Right cardiac atrium (tissue), 5 donors: ENCODE data around the gene CCR2. TPM values are rescaled to one million over a fixed set of nuclear protein-coding genes. Genes with fewer than 3 reads are reported as not detected.
A peak's percentile ranks its signal among the peaks of the same experiment; 100 is the strongest.

Experiments
- ATAC-seq, 2 donors: fragments of 200-7000 bp; cut with Tn5 transposase; one replicate each; pipeline versions ENCODE4 v1.8.0 to v1.9.1; 2020; ENCODE audit warnings: moderate library complexity in 2 of 2, mild to moderate bottlenecking in 1 of 2
- DNase-seq, 3 donors: peaks; one replicate each; pipeline ENCODE4 v3.0.0-alpha.2; 2020
- H3K27ac ChIP-seq: one replicate; pipeline ENCODE4 v1.5.1; 2013; ENCODE audit warnings: mild to moderate bottlenecking, low read length, control low read depth, moderate library complexity
- H3K27me3 ChIP-seq: one replicate; pipeline ENCODE4 v1.6.1; 2013; ENCODE audit not compliant: control insufficient read depth, insufficient read depth
- H3K4me1 ChIP-seq: one replicate; pipeline ENCODE4 v1.6.1; 2013; ENCODE audit warnings: low read length; ENCODE audit not compliant: control insufficient read depth, insufficient read depth
- H3K4me3 ChIP-seq: one replicate; pipeline ENCODE4 v1.5.1; 2013; ENCODE audit warnings: low read length, control low read depth
- H3K9me3 ChIP-seq: one replicate; pipeline ENCODE4 v1.6.1; 2013; ENCODE audit warnings: low read length; ENCODE audit not compliant: control insufficient read depth
- WGBS: extraction: QIAGEN DNeasy Blood & Tissue Kit; methylation state at CpG from one replicate; pipeline ENCODE4 v1.1.7; 2013; 5-methylcytosine and 5-hydroxymethylcytosine counted together
- intact Hi-C, 4 donors: fragments of 100-400 bp; cut with DNase I; formaldehyde crosslinking; loops; one replicate each; pipeline versions ENCODE4 v1.11.0 to v1.14.0; 2022 to 2023
- polyA plus RNA-seq: library from polyadenylated mRNA; stranded (reverse); fragments of 200-250 nt; gene quantifications from one replicate; pipeline ENCODE4 v1.2.3, GENCODE V29; 2013
- total RNA-seq, 4 donors: library from RNA; stranded (reverse); fragmentation: NEBNext Ultra II Directional; extraction: Animal tissue kit (Norgen Biotek cat#: 25700); gene quantifications; one replicate each; pipeline ENCODE4 v1.2.1, GENCODE V29; 2021
- donor health status: healthy with polysubstance abuse.
- donor health status: DM: no; HTN: yes; CAD: no.
- donor health status: DM: no; HTN: no; CAD: no.
- donor health status: DM: no; HTN: yes; CAD: no; lungs with severe emphysema.
- donor health status: DM: yes; HTN: yes; CAD: no.

CCR2 gene
- total and polyA plus RNA-seq, 5 donors: 0.42 to 2.5 (median 1.2) TPM

- Histone ChIP-seq H3K4me1 (no peaks in the 10 kb centered on the region), H3K27ac (no peak overlapping the region)
Observed at GRCh38 chr3:46354984-46355383, 1.1 kb downstream of the CCR2 start.

GRCh38 chr3:46356276-46356675 lies 2.4 kb downstream of the CCR2 start:
- Histone ChIP-seq H3K4me3 (no peak overlapping the region), H3K27me3 (no peaks in the 10 kb centered on the region), H3K9me3 (no peaks in the 10 kb centered on the region), H3K27ac (no peak overlapping the region), H3K4me1 (no peaks in the 10 kb centered on the region)
- no peak for ATAC-seq
- 53% methylated on average over 3 of the region's 3 CpGs for WGBS
- no peak for DNase-seq
- intact Hi-C loops: no loop called here

More at GRCh38 chr3:46354984-46355383, 1.1 kb downstream of the CCR2 start:
- DNase-seq: no peak
- intact Hi-C loops: no loop called here
- Histone ChIP-seq H3K27me3 (peaks cover 4% of the 10 kb centered on the region), H3K4me3 (no peak overlapping the region), H3K9me3 (no peaks in the 10 kb centered on the region)
- ATAC-seq: no peak

- Histone ChIP-seq H3K27ac (no peak overlapping the region), H3K4me1 (no peaks in the 10 kb centered on the region), H3K4me3 (no peak overlapping the region), H3K9me3 (no peaks in the 10 kb centered on the region), H3K27me3 (no peaks in the 10 kb centered on the region)
- intact Hi-C loops: no loop called here
- 75% methylated on average over 4 of the region's 4 CpGs for WGBS
- no peak for ATAC-seq
- DNase-seq: no peak
Observed at GRCh38 chr3:46356909-46357308, 3.0 kb downstream of the CCR2 start.

- 77% methylated on average over 6 of the region's 6 CpGs for WGBS
- Histone ChIP-seq H3K4me1 (no peaks in the 10 kb centered on the region), H3K4me3 (no peak overlapping the region), H3K27me3 (no peaks in the 10 kb centered on the region), H3K27ac (no peak overlapping the region), H3K9me3 (no peaks in the 10 kb centered on the region)
- DNase-seq (no peak), ATAC-seq (no peak)
- intact Hi-C loops: no loop called here
Observed at GRCh38 chr3:46358466-46358865, 4.6 kb downstream of the CCR2 start.

GRCh38 chr3:46359733-46360493 lies 6.0 kb downstream of the CCR2 start:
- H3K27ac ChIP-seq: no peak overlapping the region
- no peaks in the 10 kb centered on the region for H3K9me3 ChIP-seq
- no peak for ATAC-seq
- intact Hi-C loops: loop anchor here in 1 of 4 donors (10.0 kb wide), 1 partner anchor 85 kb away; no protein-coding TSS in a partner anchor
- no peaks in the 10 kb centered on the region for H3K4me1 ChIP-seq
- no peak overlapping the region for H3K4me3 ChIP-seq
- H3K27me3 ChIP-seq: no peaks in the 10 kb centered on the region
- WGBS: 43% methylated on average over 11 of the region's 11 CpGs
- DNase-seq: no peak

GRCh38 chr3:46360907-46361306 lies 7.0 kb downstream of the CCR2 start:
- Histone ChIP-seq H3K9me3 (no peaks in the 10 kb centered on the region), H3K27ac (no peak overlapping the region), H3K4me1 (no peaks in the 10 kb centered on the region), H3K4me3 (no peak overlapping the region), H3K27me3 (no peaks in the 10 kb centered on the region)
- intact Hi-C loops: loop anchor here in 1 of 4 donors (10.0 kb wide), 1 partner anchor 86 kb away; no protein-coding TSS in a partner anchor
- DNase-seq (peak in 1 of 3 donors; percentile 53), ATAC-seq (no peak)
- 67% methylated on average over 6 of the region's 6 CpGs for WGBS

- Histone ChIP-seq H3K27me3 (no peaks in the 10 kb centered on the region), H3K27ac (no peak overlapping the region), H3K9me3 (no peaks in the 10 kb centered on the region), H3K4me1 (no peaks in the 10 kb centered on the region), H3K4me3 (no peak overlapping the region)
- intact Hi-C loops: loop anchor here in 1 of 4 donors (10.0 kb wide), 1 partner anchor 87 kb away; no protein-coding TSS in a partner anchor
- DNase-seq (peak; percentile 42 to 57 (median 53)), ATAC-seq (peak; percentile 69 to 80)
- WGBS: 60% methylated on average over 8 of the region's 8 CpGs
Observed at GRCh38 chr3:46361408-46362283, 7.7 kb downstream of the CCR2 start.

- Histone ChIP-seq H3K27me3 (no peaks in the 10 kb centered on the region), H3K4me3 (no peak overlapping the region), H3K9me3 (no peaks in the 10 kb centered on the region), H3K4me1 (no peaks in the 10 kb centered on the region), H3K27ac (no peak overlapping the region)
- no peak for ATAC-seq
- 82% methylated on average over 4 of the region's 4 CpGs for WGBS
- intact Hi-C loops: loop anchor here in 1 of 4 donors (10.0 kb wide), 1 partner anchor 90 kb away; no protein-coding TSS in a partner anchor
- no peak for DNase-seq
Observed at GRCh38 chr3:46365041-46365440, 11.1 kb downstream of the CCR2 start.

GRCh38 chr3:46365737-46366524 lies 12.0 kb downstream of the CCR2 start:
- intact Hi-C loops: loop anchor here in 1 of 4 donors (10.0 kb wide), 1 partner anchor 91 kb away; no protein-coding TSS in a partner anchor
- no peak overlapping the region for H3K4me3 ChIP-seq
- no peak for ATAC-seq

GRCh38 chr3:46367811-46368210 lies 13.9 kb downstream of the CCR2 start:
- DNase-seq: peak in 1 of 3 donors; percentile 25
- no peaks in the 10 kb centered on the region for H3K9me3 ChIP-seq
- no peaks in the 10 kb centered on the region for H3K27me3 ChIP-seq
- no peaks in the 10 kb centered on the region for H3K4me1 ChIP-seq
- no peak overlapping the region for H3K4me3 ChIP-seq
- peak; percentile 22 to 35 for ATAC-seq
- H3K27ac ChIP-seq: no peak overlapping the region
- intact Hi-C loops: loop anchor here in 1 of 4 donors (10.0 kb wide), 1 partner anchor 93 kb away; no protein-coding TSS in a partner anchor
- WGBS: 69% methylated on average over 5 of the region's 5 CpGs

More at GRCh38 chr3:46365737-46366524, 12.0 kb downstream of the CCR2 start:
- whole genome bisulfite sequencing: 91% methylated on average over 5 of the region's 5 CpGs
- Histone ChIP-seq H3K27ac (no peak overlapping the region), H3K27me3 (no peaks in the 10 kb centered on the region), H3K9me3 (no peaks in the 10 kb centered on the region), H3K4me1 (no peaks in the 10 kb centered on the region)
- DNase-seq: no peak
